Measurements from ENCODE around the gene BID.

The BID gene

GRCh38 chr22:17739196-17739975 lies 34.9 kb downstream of the BID start:
- no peak for DNase-seq

- DNase-seq: no peak
These were observed 35.7 kb downstream of the BID start for GRCh38 chr22:17738386-17739128.

- DNase-seq: no peak
These were observed 40.1 kb downstream of the BID start for GRCh38 chr22:17734187-17734586.

- DNase-seq: no peak
These were observed 40.8 kb downstream of the BID start for GRCh38 chr22:17733466-17733865.

GRCh38 chr22:17732251-17732854 lies 41.9 kb downstream of the BID start:
- no peak for DNase-seq

- no peak for DNase-seq
These were observed 44.7 kb downstream of the BID start for GRCh38 chr22:17729561-17729960.

GRCh38 chr22:17728786-17729185 lies 45.5 kb downstream of the BID start:
- no peak for DNase-seq

GRCh38 chr22:17726928-17727897 lies 47.1 kb downstream of the BID start:
- no peak for DNase-seq

- no peak for DNase-seq
These were observed 48.0 kb downstream of the BID start for GRCh38 chr22:17726006-17726927.

GRCh38 chr22:17725500-17725796 lies 48.8 kb downstream of the BID start:
- no peak for DNase-seq

GRCh38 chr22:17724678-17725499 lies 49.4 kb downstream of the BID start:
- peak in 2 of 56 donors; percentile 8 to 27 for DNase-seq

- DNase-seq: no peak
These were observed 50.0 kb downstream of the BID start for GRCh38 chr22:17724241-17724640.

GRCh38 chr22:17719911-17720310 lies 54.4 kb downstream of the BID start:
- DNase-seq: no peak

GRCh38 chr22:17717708-17718107 lies 56.6 kb downstream of the BID start:
- DNase-seq: no peak

GRCh38 chr22:17716529-17716928 lies 57.7 kb downstream of the BID start:
- no peak for DNase-seq

GRCh38 chr22:17712441-17712840 lies 61.8 kb downstream of the BID start:
- no peak for DNase-seq

GRCh38 chr22:17710023-17710422 lies 64.2 kb downstream of the BID start:
- no peak for DNase-seq

- no peak for DNase-seq
These were observed 66.7 kb downstream of the BID start for GRCh38 chr22:17707526-17707925.

GRCh38 chr22:17706947-17707346 lies 67.3 kb downstream of the BID start:
- DNase-seq: no peak

All from nucleus accumbens (tissue), 56 donors.